CD4-positive, CD25-positive, alpha-beta regulatory T cell (primary cell): ENCODE data around the gene ACOT11. TPM values are rescaled to one million over a fixed set of nuclear protein-coding genes. Genes with fewer than 3 reads are reported as not detected.

Source experiments
- ATAC-seq, 2 donors: fragments of 150-1000 bp; cut with Tn5 transposase; one replicate each; pipeline ENCODE4 v1.10.0; 2021; ENCODE audit warnings: low read depth in 2 of 2, moderate number of reproducible peaks in 2 of 2, moderate library complexity in 1 of 2
- DNase-seq, 3 donors: peaks; one replicate each; pipeline versions ENCODE4 v3.0.0 to v3.0.0-alpha.2; 2012 to 2022; ENCODE audit warnings: mixed read lengths in 1 of 3
- H3K27ac ChIP-seq: one replicate; pipeline ENCODE4 v1.7.0; 2013; ENCODE audit warnings: mild to moderate bottlenecking, low read length; ENCODE audit not compliant: insufficient read depth, poor library complexity, severe bottlenecking
- H3K27me3 ChIP-seq: one replicate; pipeline ENCODE4 v1.7.0; 2013; ENCODE audit warnings: low read length; ENCODE audit not compliant: control insufficient read depth, insufficient read depth
- H3K36me3 ChIP-seq: one replicate; pipeline ENCODE4 v1.7.0; 2013; ENCODE audit warnings: mild to moderate bottlenecking, low read length, moderate library complexity; ENCODE audit not compliant: control insufficient read depth, insufficient read depth
- H3K4me1 ChIP-seq: 2 replicates; pipeline ENCODE4 v1.7.0; 2013; ENCODE audit warnings: mild to moderate bottlenecking, low read length; ENCODE audit not compliant: insufficient read depth, control insufficient read depth, poor library complexity, severe bottlenecking
- H3K4me3 ChIP-seq: one replicate; pipeline ENCODE4 v1.7.0; 2013; ENCODE audit warnings: low read depth, mild to moderate bottlenecking, low read length, moderate library complexity
- H3K9me3 ChIP-seq, 2 experiments: 1 replicate in 1 of 2; 2 replicates in 1 of 2; pipeline ENCODE4 v1.7.0; 2013; ENCODE audit warnings: low read length in 2 of 2, mild to moderate bottlenecking in 1 of 2, moderate library complexity in 1 of 2; ENCODE audit not compliant: control insufficient read depth in 2 of 2
- H3K27ac Mint-ChIP-seq, 3 donors: one replicate each; pipeline ENCODE4 v1.8.0; 2020 to 2022; ENCODE audit warnings: mild to moderate bottlenecking in 3 of 3, mixed read lengths in 3 of 3, moderate library complexity in 2 of 3
- H3K27me3 Mint-ChIP-seq: one replicate; pipeline ENCODE4 v1.8.0; 2022; ENCODE audit warnings: mild to moderate bottlenecking, mixed read lengths
- H3K36me3 Mint-ChIP-seq: one replicate; pipeline ENCODE4 v1.8.0; 2020; ENCODE audit warnings: mixed read lengths
- H3K4me1 Mint-ChIP-seq, 4 donors: one replicate each; pipeline ENCODE4 v1.8.0; 2020 to 2022; ENCODE audit warnings: mixed read lengths in 4 of 4, mild to moderate bottlenecking in 1 of 4
- H3K4me3 Mint-ChIP-seq, 4 donors: one replicate each; pipeline ENCODE4 v1.8.0; 2020 to 2022; ENCODE audit warnings: mild to moderate bottlenecking in 4 of 4, mixed read lengths in 4 of 4, moderate library complexity in 3 of 4
- H3K9me3 Mint-ChIP-seq, 7 donors: one replicate each; pipeline ENCODE4 v1.8.0; 2020 to 2022; ENCODE audit warnings: mixed read lengths in 7 of 7, mild to moderate bottlenecking in 3 of 7, moderate library complexity in 2 of 7
- polyA plus RNA-seq, 4 donors: library from polyadenylated mRNA; unstranded; fragments of 300-500 nt; fragmentation: Illumina TruSeq; gene quantifications; one replicate each; pipeline ENCODE4 v1.2.3, GENCODE V29; 2021
- total RNA-seq: library from RNA; stranded (reverse); gene quantifications from one replicate; pipeline ENCODE4 v1.2.3, GENCODE V29; 2022

Gene ACOT11
- total and polyA plus RNA-seq, 5 donors from 2014 or later: 0.15 to 0.36 (median 0.15) TPM; not detected in 2

- no peak for ATAC-seq
- Histone ChIP-seq H3K9me3 (no peaks in the 10 kb centered on the region), H3K4me3 (no peak overlapping the region), H3K27ac (no peak overlapping the region), H3K36me3 (no peaks in the 10 kb centered on the region), H3K27me3 (no peaks in the 10 kb centered on the region), H3K4me1 (no peaks in the 10 kb centered on the region)
- Mint-ChIP-seq H3K4me1 (peaks cover 0 to under 1% (median 0%) of the 10 kb centered on the region in 4 donors), H3K9me3 (peaks cover 0 to 6% (median 0%) of the 10 kb centered on the region in 7 donors), H3K27ac (no peak overlapping the region), H3K27me3 (peaks cover 5% of the 10 kb centered on the region), H3K36me3 (no peaks in the 10 kb centered on the region), H3K4me3 (no peak overlapping the region)
- DNase-seq: no peak
These were observed 11.1 kb downstream of the ACOT11 start for GRCh38 chr1:54559111-54559548.

- ATAC-seq (no peak), DNase-seq (no peak)
- Mint-ChIP-seq H3K4me3 (no peak overlapping the region), H3K4me1 (peaks cover 0 to 6% (median 0%) of the 10 kb centered on the region in 4 donors), H3K36me3 (no peaks in the 10 kb centered on the region), H3K27me3 (peaks cover 5% of the 10 kb centered on the region), H3K9me3 (peaks cover 0 to 6% (median 0%) of the 10 kb centered on the region in 7 donors), H3K27ac (peak overlapping the region in 1 of 3 donors; percentile 29)
- Histone ChIP-seq H3K27me3 (no peaks in the 10 kb centered on the region), H3K27ac (no peak overlapping the region), H3K4me3 (no peak overlapping the region), H3K9me3 (no peaks in the 10 kb centered on the region), H3K36me3 (no peaks in the 10 kb centered on the region), H3K4me1 (no peaks in the 10 kb centered on the region)
These were observed 11.8 kb downstream of the ACOT11 start for GRCh38 chr1:54559771-54560231.

- no peaks in the 10 kb centered on the region for H3K36me3 Mint-ChIP-seq
- no peak overlapping the region for H3K27ac Mint-ChIP-seq
- H3K36me3 ChIP-seq: no peaks in the 10 kb centered on the region
- ATAC-seq (no peak), DNase-seq (no peak)
- H3K4me3 Mint-ChIP-seq: no peak overlapping the region
- no peaks in the 10 kb centered on the region for H3K27me3 Mint-ChIP-seq
- no peaks in the 10 kb centered on the region for H3K4me1 ChIP-seq
- no peaks in the 10 kb centered on the region for H3K9me3 ChIP-seq
- H3K4me1 Mint-ChIP-seq: peaks cover 0 to 6% (median 2%) of the 10 kb centered on the region in 4 donors
- no peak overlapping the region for H3K4me3 ChIP-seq
- H3K27ac ChIP-seq: no peak overlapping the region
- H3K27me3 ChIP-seq: no peaks in the 10 kb centered on the region
- H3K9me3 Mint-ChIP-seq: no peaks in the 10 kb centered on the region
These were observed 16.5 kb downstream of the ACOT11 start for GRCh38 chr1:54564312-54565112.

GRCh38 chr1:54565113-54565501, 17.1 kb downstream of the ACOT11 start:
- no peaks in the 10 kb centered on the region for H3K9me3 ChIP-seq
- Mint-ChIP-seq H3K36me3 (no peaks in the 10 kb centered on the region), H3K4me3 (no peak overlapping the region), H3K9me3 (no peaks in the 10 kb centered on the region), H3K27ac (no peak overlapping the region), H3K27me3 (no peaks in the 10 kb centered on the region), H3K4me1 (peaks cover 0 to 6% (median 2%) of the 10 kb centered on the region in 4 donors)
- no peak overlapping the region for H3K4me3 ChIP-seq
- H3K36me3 ChIP-seq: no peaks in the 10 kb centered on the region
- no peak overlapping the region for H3K27ac ChIP-seq
- H3K4me1 ChIP-seq: no peaks in the 10 kb centered on the region
- no peaks in the 10 kb centered on the region for H3K27me3 ChIP-seq
- no peak for ATAC-seq
- DNase-seq: no peak

- H3K27ac ChIP-seq: no peak overlapping the region
- no peaks in the 10 kb centered on the region for H3K4me1 ChIP-seq
- Mint-ChIP-seq H3K36me3 (no peaks in the 10 kb centered on the region), H3K4me3 (no peak overlapping the region), H3K4me1 (peaks cover 0 to 6% (median 2%) of the 10 kb centered on the region in 4 donors), H3K27me3 (no peaks in the 10 kb centered on the region), H3K9me3 (no peaks in the 10 kb centered on the region), H3K27ac (no peak overlapping the region)
- no peaks in the 10 kb centered on the region for H3K9me3 ChIP-seq
- DNase-seq (no peak), ATAC-seq (no peak)
- H3K4me3 ChIP-seq: no peak overlapping the region
- no peaks in the 10 kb centered on the region for H3K36me3 ChIP-seq
- no peaks in the 10 kb centered on the region for H3K27me3 ChIP-seq
These were observed 18.6 kb downstream of the ACOT11 start for GRCh38 chr1:54566438-54567141.

- ATAC-seq: no peak
- Mint-ChIP-seq H3K4me1 (peaks cover 0 to 6% (median 2%) of the 10 kb centered on the region in 4 donors), H3K27ac (peak overlapping the region in 1 of 3 donors; percentile 58), H3K9me3 (no peaks in the 10 kb centered on the region), H3K27me3 (no peaks in the 10 kb centered on the region), H3K4me3 (no peak overlapping the region), H3K36me3 (no peaks in the 10 kb centered on the region)
- Histone ChIP-seq H3K9me3 (no peaks in the 10 kb centered on the region), H3K27me3 (no peaks in the 10 kb centered on the region), H3K4me1 (no peaks in the 10 kb centered on the region), H3K4me3 (no peak overlapping the region), H3K36me3 (no peaks in the 10 kb centered on the region), H3K27ac (no peak overlapping the region)
- no peak for DNase-seq
These were observed 19.9 kb downstream of the ACOT11 start for GRCh38 chr1:54567961-54568360.

- DNase-seq: no peak
- H3K4me1 Mint-ChIP-seq: peaks cover 0 to 5% (median 2%) of the 10 kb centered on the region in 4 donors
These were observed 21.3 kb downstream of the ACOT11 start for GRCh38 chr1:54569339-54569738.

More at GRCh38 chr1:54569339-54569738, 21.3 kb downstream of the ACOT11 start:
- no peaks in the 10 kb centered on the region for H3K27me3 ChIP-seq
- Mint-ChIP-seq H3K27ac (peak overlapping the region in 1 of 3 donors; percentile 21), H3K27me3 (no peaks in the 10 kb centered on the region), H3K4me3 (no peak overlapping the region), H3K9me3 (no peaks in the 10 kb centered on the region), H3K36me3 (no peaks in the 10 kb centered on the region)
- no peak overlapping the region for H3K27ac ChIP-seq
- no peak for ATAC-seq
- H3K4me1 ChIP-seq: no peaks in the 10 kb centered on the region
- no peaks in the 10 kb centered on the region for H3K9me3 ChIP-seq
- H3K4me3 ChIP-seq: no peak overlapping the region
- H3K36me3 ChIP-seq: no peaks in the 10 kb centered on the region
